CD8-positive, alpha-beta memory T cell (primary cell): ENCODE results near the gene ELMO1. TPM values are rescaled to one million over a fixed set of nuclear protein-coding genes. Genes with fewer than 3 reads are reported as not detected.
A peak's percentile ranks its signal among the peaks of the same experiment; 100 is the strongest.

ENCODE experiments used
- CTCF ChIA-PET: fragments of 350-600 bp; sonication (Branson Sonifier 250); formaldehyde crosslinking; loops from one replicate; lab custom pipeline; 2021; ENCODE audit warnings: antibody characterized with exemption; lab: Charles Lee
- POLR2A ChIA-PET: fragments of 350-600 bp; sonication (Branson Sonifier 250); formaldehyde crosslinking; loops from one replicate; lab custom pipeline; 2021; ENCODE audit warnings: antibody characterized with exemption; lab: Charles Lee
- DNase-seq, 5 donors: peaks; one replicate each; pipeline versions ENCODE4 v3.0.0 to v3.0.0-alpha.2; 2020 to 2022; ENCODE audit warnings: mixed read lengths in 1 of 5
- H3K27ac ChIP-seq: one replicate; pipeline ENCODE4 v1.7.0; 2013; ENCODE audit warnings: low read depth, mild to moderate bottlenecking, low read length, moderate library complexity
- H3K27me3 ChIP-seq: 2 replicates; pipeline ENCODE4 v1.7.0; 2013; ENCODE audit warnings: low read length, mild to moderate bottlenecking; ENCODE audit not compliant: insufficient read depth, poor library complexity, severe bottlenecking
- H3K36me3 ChIP-seq: 2 replicates; pipeline ENCODE4 v1.7.0; 2013; ENCODE audit warnings: mild to moderate bottlenecking, low read length, moderate library complexity; ENCODE audit not compliant: insufficient read depth
- H3K4me1 ChIP-seq: 2 replicates; pipeline ENCODE4 v1.7.0; 2013; ENCODE audit warnings: mild to moderate bottlenecking, low read length, moderate library complexity; ENCODE audit not compliant: insufficient read depth
- H3K4me3 ChIP-seq: 2 replicates; pipeline ENCODE4 v1.7.0; 2013; ENCODE audit warnings: mild to moderate bottlenecking, low read length
- H3K9me3 ChIP-seq: 2 replicates; pipeline ENCODE4 v1.7.0; 2013; ENCODE audit warnings: mild to moderate bottlenecking, low read length
- H3K27ac Mint-ChIP-seq, 8 donors: one replicate each; pipeline ENCODE4 v1.8.0; 2020 to 2021; ENCODE audit warnings: mixed read lengths in 8 of 8, mild to moderate bottlenecking in 6 of 8, inconsistent platforms in 3 of 8, moderate library complexity in 3 of 8
- H3K27me3 Mint-ChIP-seq, 2 donors: one replicate each; pipeline ENCODE4 v1.8.0; 2020 to 2021; ENCODE audit warnings: mixed read lengths in 2 of 2, mild to moderate bottlenecking in 1 of 2, moderate library complexity in 1 of 2
- H3K36me3 Mint-ChIP-seq, 3 donors: one replicate each; pipeline ENCODE4 v1.8.0; 2020 to 2021; ENCODE audit warnings: mixed read lengths in 3 of 3, inconsistent platforms in 1 of 3, mild to moderate bottlenecking in 1 of 3
- H3K4me1 Mint-ChIP-seq, 3 donors: one replicate each; pipeline ENCODE4 v1.8.0; 2020 to 2021; ENCODE audit warnings: mixed read lengths in 3 of 3, inconsistent platforms in 1 of 3, mild to moderate bottlenecking in 1 of 3
- H3K4me3 Mint-ChIP-seq, 7 donors: one replicate each; pipeline ENCODE4 v1.8.0; 2020 to 2021; ENCODE audit warnings: mixed read lengths in 7 of 7, mild to moderate bottlenecking in 6 of 7, moderate library complexity in 4 of 7, inconsistent platforms in 2 of 7
- H3K9me3 Mint-ChIP-seq, 5 donors: one replicate each; pipeline ENCODE4 v1.8.0; 2020 to 2022; ENCODE audit warnings: mixed read lengths in 5 of 5, mild to moderate bottlenecking in 3 of 5, moderate library complexity in 2 of 5, inconsistent platforms in 1 of 5
- polyA plus RNA-seq: library from polyadenylated mRNA; unstranded; fragments of 300-500 nt; fragmentation: Illumina TruSeq; gene quantifications from one replicate; pipeline ENCODE4 v1.2.3, GENCODE V29; 2021
- total RNA-seq, 2 experiments: library from RNA; stranded (reverse); gene quantifications; one replicate each; pipeline ENCODE4 v1.2.3, GENCODE V29; 2021

Gene ELMO1
- total and polyA plus RNA-seq, 3 experiments from 2014 or later: 65.6 to 74.4 (median 66.2) TPM

DNA sequence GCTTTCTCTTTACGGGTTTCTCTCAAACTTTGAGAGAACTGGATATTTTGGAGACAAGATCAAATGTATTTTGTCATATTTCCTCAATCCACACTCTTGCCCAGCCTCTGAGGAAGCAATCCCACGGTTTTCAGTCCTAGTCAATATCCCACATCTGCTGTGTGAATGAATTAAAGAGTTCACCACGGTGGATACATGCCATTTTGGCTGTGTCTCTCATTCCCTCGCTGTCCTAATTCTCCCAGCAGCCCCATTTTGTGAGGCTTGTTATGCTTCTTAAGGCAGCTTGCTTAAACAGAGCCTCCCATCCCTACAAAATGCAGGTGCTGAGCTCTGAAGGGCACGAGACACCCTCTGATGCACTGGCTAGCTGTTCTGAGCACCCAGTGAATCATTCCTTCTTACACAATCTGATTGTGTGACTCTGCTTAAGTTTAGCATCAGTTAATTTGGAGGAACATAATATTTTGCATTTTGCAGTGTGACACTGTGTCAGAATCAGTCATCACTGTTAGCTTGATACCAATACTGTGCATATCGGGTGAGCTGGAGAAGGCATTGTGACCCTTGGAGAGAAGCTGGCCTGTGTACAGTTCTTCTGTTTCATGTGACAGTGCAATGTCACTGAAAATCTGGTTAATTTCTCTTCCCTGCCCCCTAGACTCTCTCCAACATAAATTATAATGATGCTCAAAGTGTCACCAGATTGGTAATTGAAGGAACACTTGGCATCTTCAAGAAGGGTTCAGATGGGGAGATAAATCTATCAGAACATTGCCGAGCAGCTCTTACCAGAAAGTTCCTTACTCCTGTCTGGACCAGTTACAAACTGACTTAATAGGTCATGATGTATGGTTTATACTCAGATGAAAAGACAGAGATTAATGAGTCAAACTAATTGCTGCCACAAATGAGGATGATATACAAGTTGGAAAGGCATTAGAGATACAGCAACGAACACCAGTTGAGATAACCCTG, 620.6 kb downstream of the ELMO1 start:
- DNase-seq: no peak
- Histone ChIP-seq H3K9me3 (no peaks in the 10 kb centered on the region), H3K4me1 (no peaks in the 10 kb centered on the region), H3K27me3 (no peaks in the 10 kb centered on the region), H3K36me3 (no peaks in the 10 kb centered on the region), H3K4me3 (no peak overlapping the region), H3K27ac (no peak overlapping the region)
- POLR2A ChIA-PET: no interaction called here
- Mint-ChIP-seq H3K36me3 (peaks cover 0 to 4% (median 0%) of the 10 kb centered on the region in 3 donors), H3K27ac (peak overlapping the region in 1 of 8 donors; percentile 32), H3K4me1 (no peaks in the 10 kb centered on the region), H3K27me3 (no peaks in the 10 kb centered on the region), H3K9me3 (peaks cover 0 to 2% (median 0%) of the 10 kb centered on the region in 5 donors), H3K4me3 (no peak overlapping the region)
- CTCF ChIA-PET: interaction anchor here (1.0 kb wide), 1 partner anchor 11 kb away, joined by 3 read pairs; no protein-coding TSS in a partner anchor

DNA sequence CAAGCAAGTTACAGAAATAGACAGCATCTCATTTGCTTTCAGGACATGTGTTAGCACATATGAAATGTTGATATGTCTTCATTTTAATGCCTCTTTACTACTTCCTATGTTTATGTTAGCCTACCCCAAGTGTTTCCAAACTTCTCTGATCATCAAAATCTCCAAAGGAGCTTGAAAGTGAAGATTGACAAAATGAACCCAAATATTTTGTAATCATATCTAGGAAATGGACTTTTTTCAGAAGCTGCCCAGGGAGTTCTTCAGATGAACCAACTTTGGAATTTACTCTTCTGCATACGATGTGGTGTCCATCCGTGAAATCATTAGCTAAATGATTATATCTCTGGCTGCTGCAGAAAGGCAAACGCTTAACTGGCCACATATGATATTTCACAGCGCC, 623.2 kb downstream of the ELMO1 start:
- H3K4me1 ChIP-seq: no peaks in the 10 kb centered on the region
- DNase-seq: no peak
- POLR2A ChIA-PET: no interaction called here
- Mint-ChIP-seq H3K27ac (peak overlapping the region in 2 of 8 donors; percentile 0 to 42), H3K9me3 (no peaks in the 10 kb centered on the region), H3K36me3 (peaks cover 0 to 8% (median 0%) of the 10 kb centered on the region in 3 donors), H3K27me3 (no peaks in the 10 kb centered on the region), H3K4me1 (no peaks in the 10 kb centered on the region), H3K4me3 (no peak overlapping the region)
- H3K36me3 ChIP-seq: no peaks in the 10 kb centered on the region
- no peak overlapping the region for H3K4me3 ChIP-seq
- H3K9me3 ChIP-seq: no peaks in the 10 kb centered on the region
- no peak overlapping the region for H3K27ac ChIP-seq
- CTCF ChIA-PET: no interaction called here
- H3K27me3 ChIP-seq: no peaks in the 10 kb centered on the region

DNA sequence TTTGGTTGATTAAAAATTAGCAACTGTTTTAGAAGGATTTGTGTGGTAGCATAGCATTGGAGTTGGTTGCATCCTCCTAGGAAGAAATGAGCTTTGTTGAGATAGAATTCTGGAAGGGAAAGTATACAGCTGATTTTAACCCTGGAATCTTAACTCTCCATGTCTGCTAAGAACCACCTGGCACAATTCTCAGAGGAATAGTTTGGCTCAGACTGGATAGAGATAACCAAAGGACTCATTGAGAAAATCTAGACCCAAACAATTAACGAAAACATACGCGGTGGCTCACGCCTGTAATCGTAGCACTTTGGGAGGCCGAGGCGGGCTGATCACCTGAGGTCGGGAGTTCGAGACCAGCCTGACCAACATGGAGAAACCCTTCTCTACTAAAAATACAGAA, 625.3 kb downstream of the ELMO1 start:
- Mint-ChIP-seq H3K36me3 (peaks cover 0 to 14% (median 3%) of the 10 kb centered on the region in 3 donors), H3K27ac (no peak overlapping the region), H3K9me3 (no peaks in the 10 kb centered on the region), H3K27me3 (no peaks in the 10 kb centered on the region), H3K4me3 (no peak overlapping the region), H3K4me1 (no peaks in the 10 kb centered on the region)
- Histone ChIP-seq H3K27ac (no peak overlapping the region), H3K36me3 (no peaks in the 10 kb centered on the region), H3K27me3 (no peaks in the 10 kb centered on the region), H3K4me3 (no peak overlapping the region), H3K9me3 (no peaks in the 10 kb centered on the region), H3K4me1 (no peaks in the 10 kb centered on the region)
- ChIA-PET POLR2A (no interaction called here), CTCF (no interaction called here)
- no peak for DNase-seq

DNA sequence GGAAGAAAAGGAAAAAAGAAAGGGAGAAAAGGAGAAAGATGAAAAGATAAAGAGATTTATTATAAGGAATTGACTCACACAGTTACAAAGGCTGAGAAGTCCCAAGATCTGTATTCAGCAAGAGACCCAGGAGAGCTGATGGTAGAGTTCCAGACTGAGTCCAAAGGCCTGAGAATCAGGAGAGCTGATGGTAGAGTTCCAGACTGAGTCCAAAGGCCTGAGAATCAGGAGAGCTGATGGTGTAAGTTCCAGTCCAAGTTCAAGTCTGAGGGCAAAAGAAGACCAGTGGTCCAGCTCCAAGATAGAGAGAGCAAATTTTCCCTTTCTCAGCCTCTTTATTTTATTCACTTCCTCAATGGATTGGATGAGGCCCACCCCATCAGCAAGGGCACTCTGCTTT, 627.0 kb downstream of the ELMO1 start:
- Mint-ChIP-seq H3K9me3 (no peaks in the 10 kb centered on the region), H3K27ac (peak overlapping the region in 2 of 8 donors; percentile 26 to 66), H3K4me3 (no peak overlapping the region), H3K36me3 (peaks cover 0 to 16% (median 5%) of the 10 kb centered on the region in 3 donors), H3K4me1 (no peaks in the 10 kb centered on the region), H3K27me3 (no peaks in the 10 kb centered on the region)
- Histone ChIP-seq H3K4me1 (no peaks in the 10 kb centered on the region), H3K36me3 (no peaks in the 10 kb centered on the region), H3K4me3 (no peak overlapping the region), H3K27ac (no peak overlapping the region), H3K27me3 (no peaks in the 10 kb centered on the region), H3K9me3 (no peaks in the 10 kb centered on the region)
- ChIA-PET CTCF (no interaction called here), POLR2A (no interaction called here)
- no peak for DNase-seq

DNA sequence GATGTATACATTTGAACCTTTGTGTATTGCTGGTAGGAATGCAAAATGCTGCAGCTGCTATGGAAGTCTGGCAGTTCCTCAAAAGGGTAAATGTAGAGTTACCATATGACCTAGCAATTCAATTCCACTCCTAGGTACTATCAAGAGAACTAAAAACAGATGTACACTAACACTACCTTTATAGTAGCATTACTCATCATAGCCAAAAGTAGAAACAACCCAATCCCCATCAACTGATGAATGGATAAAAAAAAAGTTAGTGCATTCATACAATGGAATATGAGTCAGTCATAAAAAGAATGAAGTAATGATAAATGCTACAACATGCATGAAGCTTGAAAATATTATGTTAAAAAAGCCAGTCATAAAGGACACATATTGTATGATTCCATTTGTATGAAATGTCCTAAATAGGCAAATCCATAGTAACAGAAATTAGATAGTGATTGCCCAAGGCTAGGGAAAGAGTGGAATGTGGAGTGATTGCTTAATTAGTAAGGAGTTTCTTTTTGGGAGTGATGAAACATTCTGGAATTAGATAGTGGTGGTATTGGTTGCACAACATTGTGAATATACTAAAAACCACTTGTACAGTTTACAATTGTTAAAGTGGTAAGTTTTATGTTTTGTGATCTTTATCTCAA, 628.0 kb downstream of the ELMO1 start:
- Histone ChIP-seq H3K4me3 (no peak overlapping the region), H3K9me3 (no peaks in the 10 kb centered on the region), H3K27ac (no peak overlapping the region), H3K4me1 (no peaks in the 10 kb centered on the region), H3K36me3 (no peaks in the 10 kb centered on the region), H3K27me3 (no peaks in the 10 kb centered on the region)
- Mint-ChIP-seq H3K27ac (peak overlapping the region in 1 of 8 donors; percentile 29), H3K4me1 (no peaks in the 10 kb centered on the region), H3K9me3 (no peaks in the 10 kb centered on the region), H3K27me3 (peaks cover 0 to 2% of the 10 kb centered on the region in 2 donors), H3K36me3 (peaks cover 0 to 22% (median 6%) of the 10 kb centered on the region in 3 donors), H3K4me3 (no peak overlapping the region)
- no peak for DNase-seq
- ChIA-PET CTCF (no interaction called here), POLR2A (no interaction called here)

DNA sequence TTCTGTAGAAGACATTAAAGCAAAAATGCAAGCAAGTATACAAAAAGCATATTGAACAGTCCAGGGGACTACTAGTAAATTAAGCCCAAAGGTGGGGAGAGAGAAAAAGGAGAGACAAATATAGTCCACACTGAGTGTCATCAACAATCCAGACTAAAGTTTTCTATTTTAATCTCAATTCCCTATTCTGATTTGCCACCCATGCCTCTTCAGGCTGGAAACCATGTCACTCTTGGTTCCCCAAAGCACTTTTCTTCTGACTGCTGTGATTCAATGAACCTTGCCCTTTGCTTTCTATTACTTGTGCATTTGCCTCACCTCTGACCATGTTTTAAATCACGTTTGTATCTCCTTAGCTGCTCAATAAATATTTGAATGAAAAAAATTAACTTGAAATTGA, 629.0 kb downstream of the ELMO1 start:
- Mint-ChIP-seq H3K27ac (no peak overlapping the region), H3K36me3 (peaks cover 0 to 22% (median 6%) of the 10 kb centered on the region in 3 donors), H3K27me3 (peaks cover 0 to 2% of the 10 kb centered on the region in 2 donors), H3K9me3 (no peaks in the 10 kb centered on the region), H3K4me3 (no peak overlapping the region), H3K4me1 (no peaks in the 10 kb centered on the region)
- Histone ChIP-seq H3K4me1 (no peaks in the 10 kb centered on the region), H3K9me3 (no peaks in the 10 kb centered on the region), H3K4me3 (no peak overlapping the region), H3K27ac (no peak overlapping the region), H3K36me3 (no peaks in the 10 kb centered on the region), H3K27me3 (no peaks in the 10 kb centered on the region)
- ChIA-PET CTCF (no interaction called here), POLR2A (no interaction called here)
- no peak for DNase-seq

DNA sequence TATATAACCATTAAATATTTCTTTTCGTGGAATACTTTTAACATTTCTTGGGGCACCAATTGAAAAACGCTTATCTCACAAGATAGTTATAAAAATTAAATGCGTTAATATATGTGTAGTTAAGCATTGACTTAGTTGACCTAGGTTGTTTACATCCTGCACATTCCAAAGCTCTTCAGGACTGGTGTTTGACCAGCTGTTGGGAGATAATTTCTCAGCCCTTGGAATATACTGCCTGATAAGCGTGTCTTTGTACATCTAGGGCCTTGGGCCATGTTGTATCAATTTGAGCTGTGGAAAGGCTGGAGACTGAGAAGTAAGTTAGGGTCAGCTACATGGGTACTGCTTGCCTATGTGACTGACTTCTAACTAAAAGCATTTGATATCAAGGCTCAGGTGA, 634.4 kb downstream of the ELMO1 start:
- H3K27me3 Mint-ChIP-seq: peaks cover 0 to 3% of the 10 kb centered on the region in 2 donors
- ChIA-PET CTCF (no interaction called here), POLR2A (no interaction called here)

DNA sequence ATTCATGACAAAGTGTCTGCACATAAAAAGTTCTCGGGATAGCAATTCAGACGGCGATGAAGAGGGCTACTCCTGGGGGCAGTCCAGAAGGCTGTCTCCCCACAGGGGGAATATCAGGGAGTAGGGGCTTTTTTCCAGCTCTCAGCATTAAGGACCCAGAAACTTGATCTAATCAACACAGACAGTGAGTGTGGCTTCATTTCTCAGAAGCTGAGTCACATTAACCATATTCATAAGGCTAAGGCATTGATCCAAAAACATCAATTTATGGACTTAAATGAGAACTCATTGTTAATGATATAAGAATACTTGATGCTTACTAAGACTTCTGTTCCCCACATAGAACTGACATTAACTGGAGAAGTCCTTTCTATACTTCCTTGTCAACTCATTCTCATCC, 636.9 kb downstream of the ELMO1 start:
- CTCF ChIA-PET: no interaction called here
- peaks cover 0 to 6% of the 10 kb centered on the region in 2 donors for H3K27me3 Mint-ChIP-seq
- H3K27me3 ChIP-seq: no peaks in the 10 kb centered on the region
- H3K27ac ChIP-seq: no peak overlapping the region
- H3K4me1 Mint-ChIP-seq: peaks cover 8 to 14% (median 13%) of the 10 kb centered on the region in 3 donors
- H3K9me3 Mint-ChIP-seq: no peaks in the 10 kb centered on the region
- peak overlapping the region in 1 of 8 donors; percentile 8 for H3K27ac Mint-ChIP-seq
- no peaks in the 10 kb centered on the region for H3K36me3 ChIP-seq
- no peaks in the 10 kb centered on the region for H3K9me3 ChIP-seq
- H3K36me3 Mint-ChIP-seq: peaks cover 0 to 16% (median 5%) of the 10 kb centered on the region in 3 donors
- H3K4me3 Mint-ChIP-seq: no peak overlapping the region
- no peak overlapping the region for H3K4me3 ChIP-seq
- POLR2A ChIA-PET: no interaction called here
- DNase-seq: no peak
- H3K4me1 ChIP-seq: peaks cover 7% of the 10 kb centered on the region

More for the DNA sequence above, 634.4 kb downstream of the ELMO1 start:
- no peaks in the 10 kb centered on the region for H3K9me3 ChIP-seq
- no peak overlapping the region for H3K4me3 ChIP-seq
- no peaks in the 10 kb centered on the region for H3K9me3 Mint-ChIP-seq
- no peak overlapping the region for H3K27ac ChIP-seq
- no peak for DNase-seq
- no peaks in the 10 kb centered on the region for H3K36me3 ChIP-seq
- H3K27ac Mint-ChIP-seq: no peak overlapping the region
- H3K4me1 ChIP-seq: peaks cover 2% of the 10 kb centered on the region
- no peak overlapping the region for H3K4me3 Mint-ChIP-seq
- H3K4me1 Mint-ChIP-seq: peaks cover 4 to 10% (median 7%) of the 10 kb centered on the region in 3 donors
- no peaks in the 10 kb centered on the region for H3K27me3 ChIP-seq
- H3K36me3 Mint-ChIP-seq: peaks cover 0 to 17% (median 6%) of the 10 kb centered on the region in 3 donors
